Peyer's patch (tissue), 4 donors: ENCODE measurements around the gene FTSJ3. TPM values are rescaled to one million over a fixed set of nuclear protein-coding genes. Genes with fewer than 3 reads are reported as not detected.
A peak's percentile ranks its signal among the peaks of the same experiment; 100 is the strongest.

Experiments
- DNase-seq, 3 donors: peaks; one replicate each; pipeline ENCODE4 v3.0.0-alpha.2; 2017 to 2019
- H3K27ac ChIP-seq, 4 donors: fragments of 200-600 bp; sonication (generic); one replicate each; pipeline ENCODE4 v1.5.1; 2016 to 2019
- H3K27me3 ChIP-seq, 2 donors: fragments of 200-600 bp; sonication (generic); one replicate each; pipeline ENCODE4 v1.5.1; 2019
- H3K36me3 ChIP-seq, 3 donors: fragments of 200-600 bp; sonication (generic); one replicate each; pipeline ENCODE4 v1.5.1; 2016 to 2019
- H3K4me1 ChIP-seq, 4 donors: fragments of 200-600 bp; sonication (generic); one replicate each; pipeline ENCODE4 v1.5.1; 2016 to 2019
- H3K4me3 ChIP-seq, 4 donors: fragments of 200-600 bp; sonication (generic); 1 replicate in 3 of 4; 2 replicates in 1 of 4; pipeline ENCODE4 v1.5.1; 2016 to 2019; ENCODE audit warnings: mild to moderate bottlenecking in 1 of 4
- H3K9me3 ChIP-seq, 4 donors: fragments of 200-600 bp; sonication (generic); one replicate each; pipeline ENCODE4 v1.5.1; 2016 to 2019; ENCODE audit warnings: mild to moderate bottlenecking in 1 of 4
- POLR2A ChIP-seq, 2 donors: fragments of 450-650 bp; IDR thresholded peaks; one replicate each; pipeline ENCODE4 v1.5.1; 2017; ENCODE audit warnings: antibody characterized with exemption in 2 of 2, mild to moderate bottlenecking in 2 of 2, moderate library complexity in 2 of 2
- total RNA-seq, 4 donors: library from RNA; depleted of rRNA; stranded (reverse); fragments of >200 nt; gene quantifications; one replicate each; pipeline ENCODE4 v1.1.0, GENCODE V29; 2016
- TF ChIP-seq, protein P1 (sequence below), 6 experiments: fragments of 450-650 bp in 4 of 6; fragments of 200-600 bp in 2 of 6; sonication (generic) in 1 of 6; IDR thresholded peaks; one replicate each; pipeline ENCODE4 v1.5.1; 2017 to 2019; ENCODE audit warnings: antibody characterized with exemption in 6 of 6, mild to moderate bottlenecking in 3 of 6, moderate library complexity in 1 of 6

FTSJ3 gene
- total RNA-seq, 4 donors from 2014 or later = 19.6 to 133 (median 51.6) TPM

- no peaks in the 10 kb centered on the region for H3K27me3 ChIP-seq
- no peaks in the 10 kb centered on the region for H3K9me3 ChIP-seq
- peak overlapping the region; percentile 97 to 99 (median 98) for H3K27ac ChIP-seq
- peak overlapping the region; percentile 78 to 92 (median 84) for H3K4me3 ChIP-seq
- DNase-seq = no peak
- H3K36me3 ChIP-seq = peaks cover 0 to 12% (median 0%) of the 10 kb centered on the region in 3 donors
- H3K4me1 ChIP-seq = peaks cover 0 to 35% (median 15%) of the 10 kb centered on the region in 4 donors
- no peak for TF ChIP-seq POLR2A (IDR thresholded peaks at IDR 0.05)
- TF ChIP-seq, protein P1, sequence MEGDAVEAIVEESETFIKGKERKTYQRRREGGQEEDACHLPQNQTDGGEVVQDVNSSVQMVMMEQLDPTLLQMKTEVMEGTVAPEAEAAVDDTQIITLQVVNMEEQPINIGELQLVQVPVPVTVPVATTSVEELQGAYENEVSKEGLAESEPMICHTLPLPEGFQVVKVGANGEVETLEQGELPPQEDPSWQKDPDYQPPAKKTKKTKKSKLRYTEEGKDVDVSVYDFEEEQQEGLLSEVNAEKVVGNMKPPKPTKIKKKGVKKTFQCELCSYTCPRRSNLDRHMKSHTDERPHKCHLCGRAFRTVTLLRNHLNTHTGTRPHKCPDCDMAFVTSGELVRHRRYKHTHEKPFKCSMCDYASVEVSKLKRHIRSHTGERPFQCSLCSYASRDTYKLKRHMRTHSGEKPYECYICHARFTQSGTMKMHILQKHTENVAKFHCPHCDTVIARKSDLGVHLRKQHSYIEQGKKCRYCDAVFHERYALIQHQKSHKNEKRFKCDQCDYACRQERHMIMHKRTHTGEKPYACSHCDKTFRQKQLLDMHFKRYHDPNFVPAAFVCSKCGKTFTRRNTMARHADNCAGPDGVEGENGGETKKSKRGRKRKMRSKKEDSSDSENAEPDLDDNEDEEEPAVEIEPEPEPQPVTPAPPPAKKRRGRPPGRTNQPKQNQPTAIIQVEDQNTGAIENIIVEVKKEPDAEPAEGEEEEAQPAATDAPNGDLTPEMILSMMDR (IDR thresholded peaks at IDR 0.05) = no peak
These were observed 54.6 kb downstream of the FTSJ3 start for GRCh38 chr17:63772801-63773271.

Other genes starting within 250 kb of the FTSJ3 start
- gene TACO1, start 226.8 kb downstream of the FTSJ3 start, total RNA-seq = 10 to 100 TPM; 12.4 to 38.7 (median 36.0) TPM
- 10 to 100 TPM; 17.3 to 61.9 (median 39.2) TPM for gene MAP3K3, start 205.2 kb downstream of the FTSJ3 start, total RNA-seq
- 10 to 100 TPM in 3 of 4 donors, 1 to 10 TPM in 1; 9.9 to 79.2 (median 12.6) TPM for gene LIMD2, start 127.5 kb downstream of the FTSJ3 start, total RNA-seq
- gene STRADA, start 85.9 kb downstream of the FTSJ3 start, total RNA-seq = 10 to 100 TPM; 14.2 to 52.8 (median 40.4) TPM
- gene CCDC47, start 54.1 kb downstream of the FTSJ3 start, total RNA-seq = 10 to 100 TPM; 79.8 to 91.8 (median 89.1) TPM
- 100 to 1,000 TPM in 3 of 4 donors, 10 to 100 TPM in 1; 78.5 to 334 (median 148) TPM for gene DDX42, start 53.5 kb downstream of the FTSJ3 start, total RNA-seq
- gene PSMC5, start 232 bp downstream of the FTSJ3 start, total RNA-seq = 100 to 1,000 TPM in 1 of 4 donors, 10 to 100 TPM in 3; 61.1 to 126 (median 67.3) TPM
- gene SMARCD2, start 15.0 kb upstream of the FTSJ3 start, total RNA-seq = 100 to 1,000 TPM; 124 to 193 (median 151) TPM
- gene CSH2, start 46.0 kb upstream of the FTSJ3 start, total RNA-seq = not detected
- not detected for gene GH2, start 54.3 kb upstream of the FTSJ3 start, total RNA-seq
- gene CSH1, start 68.9 kb upstream of the FTSJ3 start, total RNA-seq = not detected
- not detected for gene CSHL1, start 83.6 kb upstream of the FTSJ3 start, total RNA-seq
- not detected for gene GH1, start 91.2 kb upstream of the FTSJ3 start, total RNA-seq
- 10 to 100 TPM in 1 of 4 donors, 1 to 10 TPM in 2, not detected in 1; 2.4 to 44.6 (median 4.4) TPM for gene CD79B, start 104.7 kb upstream of the FTSJ3 start, total RNA-seq
- under 1 TPM in 1 of 4 donors, not detected in 3; 0.83 TPM for gene SCN4A, start 145.3 kb upstream of the FTSJ3 start, total RNA-seq
- under 1 TPM in 1 of 4 donors, not detected in 3; 0.27 TPM for gene PRR29, start 170.7 kb upstream of the FTSJ3 start, total RNA-seq
- 10 to 100 TPM in 2 of 4 donors, 1 to 10 TPM in 2; 2.1 to 25.6 (median 9.7) TPM for gene ICAM2, start 193.0 kb upstream of the FTSJ3 start, total RNA-seq